Endothelial cell of umbilical vein (primary cell): ENCODE measurements around the gene CTDP1.

Source experiments
- CTCF ChIP-seq, 2 donors: IDR thresholded peaks; 1 replicate in 1 of 2; 2 replicates in 1 of 2; pipeline ENCODE4 v1.5.1; 2011; ENCODE audit warnings: low read length in 2 of 2, mild to moderate bottlenecking in 2 of 2, moderate library complexity in 2 of 2, control low read depth in 1 of 2, inconsistent platforms in 1 of 2, low read depth in 1 of 2; ENCODE audit not compliant: insufficient read depth in 1 of 2; ENCODE audit errors: extremely low read depth in 1 of 2
- POLR2A ChIP-seq: IDR thresholded peaks from 2 replicates; pipeline ENCODE4 v1.6.1; 2012; ENCODE audit warnings: low read depth, mild to moderate bottlenecking, control low read depth, low read length
- POLR2AphosphoS5 ChIP-seq: IDR thresholded peaks from 2 replicates; pipeline ENCODE4 v1.6.1; 2012; ENCODE audit warnings: low read depth, mild to moderate bottlenecking, control low read depth, low read length, moderate library complexity; ENCODE audit not compliant: insufficient read depth

- no peak for TF ChIP-seq CTCF (IDR thresholded peaks at IDR 0.05; ENCODE audit: extremely low read depth in 1 of 2, insufficient read depth in 1 of 2, low read depth in 1 of 2, low read length in 2 of 2)
- TF ChIP-seq POLR2A: no peak
- no peak for TF ChIP-seq POLR2AphosphoS5
Measured at GRCh38 chr18:79714531-79715240, 35.1 kb downstream of the CTDP1 start.
